DND-41 (cell line): Measurements from ENCODE around the gene LEF1.

Experiments used
- ATAC-seq: fragments of 200-7000 bp; cut with Tn5 transposase; 3 replicates; pipeline ENCODE4 v1.9.1; 2021; ENCODE audit warnings: low read depth; ENCODE audit not compliant: insufficient read depth
- DNase-seq: peaks from one replicate; pipeline ENCODE4 v3.0.0-alpha.2; 2020
- H2AFZ ChIP-seq: 2 replicates; pipeline ENCODE4 v1.6.0; 2012; ENCODE audit warnings: low read depth, low read length
- H3K27ac ChIP-seq: 2 replicates; pipeline ENCODE4 v1.5.1; 2012; ENCODE audit warnings: low read length, inconsistent platforms
- H3K27me3 ChIP-seq: fragments of 200-600 bp; sonication (generic); 2 replicates; pipeline ENCODE4 v1.6.0; 2012; ENCODE audit warnings: low read length, mild to moderate bottlenecking, inconsistent platforms; ENCODE audit not compliant: insufficient read depth, poor library complexity
- H3K36me3 ChIP-seq: 2 replicates; pipeline ENCODE4 v1.5.1; 2012; ENCODE audit warnings: low read length, inconsistent platforms; ENCODE audit not compliant: insufficient read depth
- H3K4me1 ChIP-seq: 2 replicates; pipeline ENCODE4 v1.5.1; 2012; ENCODE audit warnings: mild to moderate bottlenecking, low read length; ENCODE audit not compliant: insufficient read depth
- H3K4me2 ChIP-seq: 2 replicates; pipeline ENCODE4 v1.6.0; 2012; ENCODE audit warnings: mild to moderate bottlenecking, moderate library complexity, low read length, inconsistent platforms; ENCODE audit not compliant: insufficient read depth
- H3K4me3 ChIP-seq, 2 experiments: fragments of 200-600 bp in 1 of 2; shearing (Covaris generic) in 1 of 2; 2 replicates each; pipeline ENCODE4 v1.5.1; 2012 to 2016; ENCODE audit warnings: inconsistent platforms in 2 of 2, low read length in 2 of 2, mild to moderate bottlenecking in 2 of 2, low read depth in 1 of 2, moderate library complexity in 1 of 2
- H3K79me2 ChIP-seq: 2 replicates; pipeline ENCODE4 v1.6.0; 2012; ENCODE audit warnings: low read length, inconsistent platforms; ENCODE audit not compliant: insufficient read depth
- H3K9ac ChIP-seq: 2 replicates; pipeline ENCODE4 v1.6.0; 2012; ENCODE audit warnings: low read depth, mild to moderate bottlenecking, inconsistent platforms, low read length, moderate library complexity
- H3K9me3 ChIP-seq: 2 replicates; pipeline ENCODE4 v1.5.1; 2012; ENCODE audit warnings: low read length, moderate library complexity, mild to moderate bottlenecking, inconsistent platforms; ENCODE audit not compliant: insufficient read depth, severe bottlenecking
- H4K20me1 ChIP-seq: 2 replicates; pipeline ENCODE4 v1.6.0; 2012; ENCODE audit warnings: low read length; ENCODE audit not compliant: insufficient read depth
- EZH2 ChIP-seq: IDR thresholded peaks from 3 replicates; pipeline ENCODE4 v1.6.1; 2012; ENCODE audit warnings: borderline replicate concordance, low read depth, mild to moderate bottlenecking, moderate library complexity, low read length, inconsistent platforms; ENCODE audit not compliant: severe bottlenecking
- TF ChIP-seq, protein P1 (sequence below): IDR thresholded peaks from 2 replicates; pipeline ENCODE4 v1.5.1; 2012; ENCODE audit warnings: borderline replicate concordance, low read length, moderate library complexity, mild to moderate bottlenecking; ENCODE audit not compliant: poor library complexity, severe bottlenecking; ENCODE audit errors: extremely low read depth

LEF1 gene

DNA sequence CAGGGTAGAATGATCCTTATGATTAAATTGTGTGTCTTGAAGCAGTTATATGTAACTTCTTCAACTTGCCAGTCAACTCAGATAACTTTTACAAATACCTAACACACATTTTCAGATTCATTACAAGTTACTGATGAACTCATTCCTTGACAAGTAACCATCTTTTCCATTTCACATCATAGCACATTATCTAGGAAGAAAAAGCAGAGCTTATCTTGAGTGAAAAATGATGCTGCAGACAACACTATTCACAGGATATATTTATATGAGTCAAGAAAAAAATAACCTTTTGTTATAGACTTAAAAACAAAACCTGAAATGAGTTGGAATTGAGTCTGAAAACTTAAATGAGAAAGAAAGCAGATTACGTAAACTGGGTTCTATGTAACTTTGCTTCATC, 68.9 kb downstream of the LEF1 start:
- Histone ChIP-seq H3K36me3 (peaks cover 95% of the 10 kb centered on the region), H3K4me1 (peaks cover 36% of the 10 kb centered on the region), H2AFZ (no peak overlapping the region), H3K79me2 (peaks cover 99% of the 10 kb centered on the region), H3K9ac (no peak overlapping the region), H3K4me3 (no peak overlapping the region), H3K27me3 (no peaks in the 10 kb centered on the region), H3K27ac (no peak overlapping the region), H3K4me2 (no peak overlapping the region), H3K9me3 (no peaks in the 10 kb centered on the region), H4K20me1 (peaks cover 89% of the 10 kb centered on the region)
- no peak for DNase-seq
- ATAC-seq: no peak
- TF ChIP-seq, protein P1, sequence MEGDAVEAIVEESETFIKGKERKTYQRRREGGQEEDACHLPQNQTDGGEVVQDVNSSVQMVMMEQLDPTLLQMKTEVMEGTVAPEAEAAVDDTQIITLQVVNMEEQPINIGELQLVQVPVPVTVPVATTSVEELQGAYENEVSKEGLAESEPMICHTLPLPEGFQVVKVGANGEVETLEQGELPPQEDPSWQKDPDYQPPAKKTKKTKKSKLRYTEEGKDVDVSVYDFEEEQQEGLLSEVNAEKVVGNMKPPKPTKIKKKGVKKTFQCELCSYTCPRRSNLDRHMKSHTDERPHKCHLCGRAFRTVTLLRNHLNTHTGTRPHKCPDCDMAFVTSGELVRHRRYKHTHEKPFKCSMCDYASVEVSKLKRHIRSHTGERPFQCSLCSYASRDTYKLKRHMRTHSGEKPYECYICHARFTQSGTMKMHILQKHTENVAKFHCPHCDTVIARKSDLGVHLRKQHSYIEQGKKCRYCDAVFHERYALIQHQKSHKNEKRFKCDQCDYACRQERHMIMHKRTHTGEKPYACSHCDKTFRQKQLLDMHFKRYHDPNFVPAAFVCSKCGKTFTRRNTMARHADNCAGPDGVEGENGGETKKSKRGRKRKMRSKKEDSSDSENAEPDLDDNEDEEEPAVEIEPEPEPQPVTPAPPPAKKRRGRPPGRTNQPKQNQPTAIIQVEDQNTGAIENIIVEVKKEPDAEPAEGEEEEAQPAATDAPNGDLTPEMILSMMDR: no peak
- TF ChIP-seq EZH2: no peak

DNA sequence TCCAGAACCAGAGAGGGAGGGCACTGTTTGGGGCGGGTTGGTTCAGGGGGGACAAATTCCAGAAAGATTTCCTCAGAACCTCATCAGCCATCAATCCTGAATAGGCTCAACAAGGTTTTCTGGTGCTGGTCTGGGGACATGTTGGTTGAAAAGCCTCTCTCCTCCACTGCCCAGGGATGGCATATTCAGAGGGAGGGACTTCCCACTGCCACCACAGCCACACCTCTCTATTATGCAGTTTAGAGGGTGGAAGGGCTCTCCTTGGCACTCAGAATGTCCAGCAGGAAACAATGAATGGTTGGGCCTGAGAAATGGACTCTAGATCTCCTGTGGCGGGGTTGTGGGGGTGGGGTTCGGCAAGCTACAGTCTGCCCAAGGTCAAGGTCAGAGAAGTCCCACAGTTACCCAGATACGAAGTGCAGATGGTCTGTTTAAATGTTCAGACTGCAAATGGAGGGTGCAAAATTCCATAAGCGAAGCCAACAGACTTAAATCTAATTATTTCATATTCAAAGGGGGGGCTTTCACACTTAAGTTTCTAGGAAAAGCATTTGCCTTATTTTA, 70.7 kb downstream of the LEF1 start:
- H3K4me1 ChIP-seq: peaks cover 39% of the 10 kb centered on the region
- no peak overlapping the region for H3K27ac ChIP-seq
- H3K9me3 ChIP-seq: no peaks in the 10 kb centered on the region
- no peak overlapping the region for H3K4me3 ChIP-seq
- TF ChIP-seq, protein P1: no peak
- TF ChIP-seq EZH2: no peak
- H3K79me2 ChIP-seq: peaks cover 99% of the 10 kb centered on the region
- no peak overlapping the region for H3K9ac ChIP-seq
- peaks cover 90% of the 10 kb centered on the region for H4K20me1 ChIP-seq
- H2AFZ ChIP-seq: no peak overlapping the region
- H3K27me3 ChIP-seq: no peaks in the 10 kb centered on the region
- DNase-seq (no peak), ATAC-seq (no peak)
- peaks cover 97% of the 10 kb centered on the region for H3K36me3 ChIP-seq
- H3K4me2 ChIP-seq: no peak overlapping the region

DNA sequence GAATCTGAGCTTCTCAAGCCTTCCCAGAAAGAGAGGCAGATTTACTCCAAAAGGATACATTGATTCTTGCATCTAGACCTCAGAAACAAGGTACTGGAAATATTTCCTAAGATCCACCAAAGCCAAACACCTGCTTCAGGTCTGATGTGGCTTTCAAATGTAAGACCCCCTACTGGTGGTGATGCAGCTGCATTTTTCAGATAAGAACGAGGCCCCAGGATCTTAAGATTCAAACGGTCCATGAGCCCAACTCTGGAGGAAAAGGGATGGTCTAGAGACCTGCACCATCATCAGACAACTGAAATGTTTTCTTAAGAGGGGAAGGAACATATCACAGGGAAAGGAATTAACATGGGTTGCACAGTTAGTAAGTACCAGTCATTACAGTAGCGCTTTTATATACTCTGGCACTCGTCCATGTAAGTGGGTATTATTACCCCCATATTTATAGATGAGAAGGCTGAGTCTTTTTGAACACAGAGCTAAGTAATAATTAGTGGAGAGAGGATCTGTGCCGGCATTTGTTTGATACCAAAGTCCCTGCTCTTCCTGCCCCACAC, 73.7 kb downstream of the LEF1 start:
- no peak for DNase-seq
- peaks cover 83% of the 10 kb centered on the region for H4K20me1 ChIP-seq
- H2AFZ ChIP-seq: no peak overlapping the region
- H3K4me2 ChIP-seq: peak overlapping the region; percentile 16; the same call in 1 of the 2 replicates
- ATAC-seq: peak; percentile 63
- H3K9me3 ChIP-seq: no peaks in the 10 kb centered on the region
- H3K4me1 ChIP-seq: peaks cover 30% of the 10 kb centered on the region
- H3K4me3 ChIP-seq: no peak overlapping the region
- no peak overlapping the region for H3K9ac ChIP-seq
- no peak for TF ChIP-seq EZH2
- TF ChIP-seq, protein P1: peak; percentile 39
- H3K27ac ChIP-seq: peak overlapping the region; percentile 47
- no peaks in the 10 kb centered on the region for H3K27me3 ChIP-seq
- H3K79me2 ChIP-seq: peaks cover 99% of the 10 kb centered on the region
- peaks cover 92% of the 10 kb centered on the region for H3K36me3 ChIP-seq
